HG02678 (cell line): Measurements from ENCODE around the gene IQGAP2.

Experiments used
- ATAC-seq: cut with Tn5 transposase; IDR thresholded peaks from one replicate; pipeline ENCODE4 v1.9.1; 2021; ENCODE audit warnings: mild to moderate bottlenecking, moderate library complexity; ENCODE audit not compliant: unreplicated experiment

IQGAP2 gene

DNA sequence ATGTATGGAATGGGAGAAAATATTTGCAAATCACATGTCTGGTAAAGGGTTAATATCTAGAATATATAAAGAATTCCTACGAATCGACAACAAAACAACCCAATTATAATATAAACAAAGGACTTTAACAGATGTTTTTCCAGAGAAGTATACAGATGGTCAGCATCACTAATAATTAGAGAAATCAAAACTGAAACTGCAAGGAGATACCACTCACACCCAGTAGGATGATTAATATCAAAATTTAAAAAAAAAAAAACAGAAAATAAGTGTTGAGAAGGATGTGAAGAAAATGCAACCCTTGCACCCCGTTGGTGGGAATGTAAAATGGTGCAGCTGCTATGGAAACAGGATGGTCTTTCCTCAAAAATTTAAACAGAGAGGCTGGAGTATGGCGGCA lies 278.2 kb downstream of the IQGAP2 start:
- ATAC-seq, result no peak

DNA sequence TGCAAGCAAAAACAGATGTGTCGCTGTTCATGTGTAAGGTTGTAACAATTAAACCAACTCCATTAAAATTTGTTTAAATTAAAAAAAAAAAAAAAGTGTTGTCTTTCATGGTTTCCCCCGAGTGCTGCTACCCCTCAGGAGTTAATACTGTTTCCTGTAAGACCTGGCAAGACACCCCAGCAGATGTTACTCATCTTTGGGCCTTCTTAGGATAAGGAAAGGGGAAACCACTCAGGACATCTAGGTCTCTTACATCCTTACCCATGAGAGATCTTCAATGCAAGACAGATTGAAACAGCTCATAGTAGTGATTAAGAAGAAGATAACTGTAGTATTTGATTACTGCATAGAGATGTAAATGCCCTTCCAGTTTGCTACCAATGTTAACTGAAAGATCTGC lies 279.3 kb downstream of the IQGAP2 start:
- ATAC-seq, result no peak

DNA sequence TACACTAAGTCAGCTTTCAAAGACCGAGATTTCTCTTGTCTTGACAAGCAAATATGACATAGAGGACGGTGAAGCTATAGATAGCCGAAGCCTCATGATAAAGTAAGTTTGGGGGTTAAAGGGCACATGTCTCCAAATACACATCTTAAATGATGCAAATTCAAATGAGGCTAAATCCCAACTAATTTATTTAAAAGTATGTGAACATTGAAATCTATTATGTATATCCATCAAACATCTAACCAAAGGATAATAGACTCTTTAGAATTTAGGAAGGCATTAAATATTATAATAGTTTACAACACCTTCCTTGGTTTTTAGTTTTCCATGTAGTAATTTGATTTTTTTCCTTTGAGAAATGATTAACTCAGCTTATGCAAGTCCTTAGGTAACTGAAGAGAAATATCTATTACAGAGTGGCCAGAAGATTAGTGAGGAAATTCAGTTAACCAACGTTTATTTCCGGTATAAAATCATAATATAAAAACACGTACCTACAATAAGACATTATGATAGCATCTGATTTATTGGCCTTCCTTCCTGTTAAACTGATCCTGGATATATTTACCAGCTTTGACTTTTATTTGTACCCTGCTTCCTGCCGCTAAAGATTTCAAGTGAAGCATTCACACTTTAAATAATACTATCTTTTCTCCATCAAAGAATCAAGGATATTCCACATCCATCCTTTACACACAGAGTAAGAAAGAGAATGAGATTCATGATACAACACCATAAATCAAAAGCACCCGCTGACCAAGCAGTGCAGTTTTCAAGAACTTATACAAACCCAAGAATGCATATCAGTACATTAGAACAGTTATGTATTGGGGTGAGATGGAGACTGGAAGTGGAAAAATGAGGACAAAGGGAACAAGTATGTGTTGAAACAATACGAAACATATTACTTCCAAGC lies 281.0 kb downstream of the IQGAP2 start:
- ATAC-seq, result no peak

DNA sequence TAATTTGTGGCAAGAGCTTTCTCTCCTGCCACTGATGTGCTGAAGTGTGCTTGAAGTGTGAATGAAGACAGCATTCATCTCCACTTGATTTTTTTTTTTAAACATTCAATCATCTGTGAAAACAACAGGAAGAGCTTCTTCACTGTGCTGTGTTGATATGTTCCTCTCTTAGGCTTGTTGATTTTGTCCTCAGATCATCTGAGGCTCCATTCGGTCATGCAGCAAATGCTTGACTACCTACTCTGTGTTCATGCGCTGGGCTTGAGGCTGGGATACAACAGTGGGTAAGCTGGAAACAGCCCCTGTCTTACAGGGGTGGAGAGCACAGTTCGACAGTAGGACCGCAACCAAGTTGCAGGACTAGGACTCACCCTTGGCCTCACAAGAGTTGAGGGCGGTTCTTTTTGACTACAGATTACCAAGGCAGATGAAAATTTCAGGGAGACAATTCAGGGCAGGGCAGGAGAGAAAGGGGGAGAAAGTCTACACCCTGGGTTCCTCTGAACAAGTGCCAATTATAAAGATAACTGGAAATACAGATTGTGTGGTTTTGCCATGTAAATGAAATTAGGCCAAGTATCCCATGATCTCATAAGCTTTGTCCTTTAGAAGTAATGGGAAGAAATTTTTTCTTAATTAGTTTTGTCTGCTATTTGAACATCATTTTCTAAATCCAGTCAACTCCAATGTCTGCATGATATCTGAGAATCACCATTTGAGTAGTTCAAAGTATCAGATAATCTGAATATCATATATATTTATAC lies 281.9 kb downstream of the IQGAP2 start:
- no peak for ATAC-seq

DNA sequence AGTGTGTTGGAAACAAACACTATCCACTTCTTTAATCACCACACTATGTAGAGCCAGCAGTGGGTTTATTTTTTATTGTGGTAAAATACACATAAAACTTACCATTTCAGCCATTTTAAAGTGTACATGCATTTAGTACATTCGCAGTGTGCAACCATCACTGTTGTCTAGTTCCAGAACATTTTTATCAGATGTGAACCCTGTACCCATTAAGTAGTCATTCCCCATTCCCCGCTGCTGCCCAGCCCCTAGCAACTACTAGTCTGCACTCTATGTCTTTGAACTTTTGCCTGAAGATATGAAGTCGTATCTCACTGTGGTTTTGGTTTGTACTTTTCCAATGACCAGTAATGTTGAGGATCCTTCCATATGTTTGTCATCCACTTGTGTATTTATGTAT lies 282.6 kb downstream of the IQGAP2 start:
- ATAC-seq, result no peak

DNA sequence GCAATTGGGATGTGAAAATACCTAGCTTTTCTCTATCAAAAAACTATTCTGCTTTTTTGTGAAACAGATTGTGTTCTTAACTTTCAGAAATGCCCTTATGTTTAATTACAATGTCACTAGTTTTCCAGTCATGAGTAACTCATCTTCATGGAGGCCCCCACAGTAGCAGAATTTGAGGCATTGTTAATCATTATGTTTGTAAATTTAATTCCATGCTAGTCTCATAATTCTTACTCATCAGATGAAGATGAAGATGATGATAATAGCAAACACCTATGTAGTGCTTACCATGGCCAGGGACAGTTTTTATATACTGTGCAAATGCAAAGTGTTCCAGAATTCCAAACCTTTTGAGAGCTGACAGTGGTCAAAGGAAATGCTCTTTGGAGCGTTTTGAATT lies 285.1 kb downstream of the IQGAP2 start:
- ATAC-seq, result no peak

DNA sequence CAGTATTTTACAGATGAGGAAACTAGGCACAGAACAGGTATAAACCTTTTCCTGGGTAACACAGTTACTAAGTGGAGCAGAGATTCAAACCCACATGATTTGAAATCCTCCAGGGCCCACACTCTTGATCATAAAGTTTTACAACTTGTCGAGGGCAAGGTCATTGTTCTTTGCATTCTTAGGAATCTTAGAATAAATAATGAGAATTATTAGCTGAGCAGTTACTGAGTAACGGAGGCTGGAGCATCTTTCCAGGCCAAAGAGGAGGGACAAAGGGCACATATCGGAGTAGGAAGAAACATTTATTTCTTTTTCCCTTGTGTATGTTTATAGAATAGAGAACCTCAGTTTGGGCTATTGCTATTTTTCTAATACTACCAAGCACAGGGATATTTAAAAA lies 285.8 kb downstream of the IQGAP2 start:
- ATAC-seq, result no peak

DNA sequence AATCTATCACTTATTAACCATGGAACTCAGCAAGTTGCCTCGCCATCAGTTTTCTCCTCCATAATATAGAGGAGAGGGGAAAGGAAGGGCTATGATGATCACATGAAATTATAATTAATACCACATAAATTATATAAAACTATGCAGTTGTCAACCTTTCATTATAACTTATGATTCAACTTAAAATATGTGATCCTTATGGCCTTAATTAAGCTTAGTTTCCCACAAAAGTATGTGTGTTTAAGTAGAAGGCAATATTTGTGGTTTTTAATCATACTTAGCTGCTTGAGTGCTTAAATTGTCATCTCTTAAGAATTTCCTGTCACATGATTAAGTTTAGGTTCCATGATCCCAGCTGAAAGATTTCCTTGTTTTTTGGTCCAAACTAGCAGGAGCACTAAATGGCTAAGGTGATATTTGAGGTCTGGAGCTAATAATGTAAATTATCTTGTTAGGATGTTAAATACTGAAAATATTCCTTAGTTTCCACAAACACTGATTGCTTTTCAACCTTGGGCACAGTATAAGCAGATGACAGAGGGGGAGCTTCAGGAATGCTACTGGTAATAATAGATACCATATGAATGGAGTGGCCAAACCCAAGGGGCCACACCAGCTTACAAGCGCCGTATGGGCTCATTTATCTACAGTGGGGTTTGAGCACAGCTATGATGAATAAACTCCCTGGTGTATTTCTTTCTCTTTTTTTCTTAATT lies 286.4 kb downstream of the IQGAP2 start:
- no peak for ATAC-seq

DNA sequence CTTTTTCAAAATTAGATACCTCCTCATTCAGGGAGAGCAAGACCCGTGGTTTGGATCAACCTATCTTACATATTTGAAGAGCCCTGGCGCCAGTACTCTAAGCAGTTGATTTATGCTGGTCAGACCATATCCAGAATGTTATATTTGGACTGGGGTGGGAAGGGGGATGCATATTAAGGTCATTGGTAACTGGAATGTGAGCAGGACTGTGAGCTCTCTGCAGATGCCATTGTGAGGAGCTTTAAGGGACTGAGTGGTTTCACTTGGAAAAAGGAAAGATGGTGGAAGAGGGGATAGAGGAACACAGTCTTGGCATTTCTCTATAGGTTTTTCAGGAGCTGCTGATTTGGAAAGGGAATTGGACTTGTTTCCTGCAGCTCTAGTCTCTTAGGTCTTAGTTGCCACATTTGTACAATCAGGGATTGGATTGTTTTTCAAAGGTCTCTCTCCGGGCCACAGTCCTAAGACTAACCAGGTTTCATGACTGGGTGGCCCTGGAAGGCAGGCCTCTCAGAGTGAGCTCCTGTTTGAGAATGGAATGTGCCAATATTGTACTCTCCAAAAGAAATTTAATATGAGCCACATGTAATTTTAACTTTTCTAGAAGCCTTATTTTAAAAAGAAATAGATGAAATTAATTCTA lies 287.1 kb downstream of the IQGAP2 start:
- no peak for ATAC-seq

DNA sequence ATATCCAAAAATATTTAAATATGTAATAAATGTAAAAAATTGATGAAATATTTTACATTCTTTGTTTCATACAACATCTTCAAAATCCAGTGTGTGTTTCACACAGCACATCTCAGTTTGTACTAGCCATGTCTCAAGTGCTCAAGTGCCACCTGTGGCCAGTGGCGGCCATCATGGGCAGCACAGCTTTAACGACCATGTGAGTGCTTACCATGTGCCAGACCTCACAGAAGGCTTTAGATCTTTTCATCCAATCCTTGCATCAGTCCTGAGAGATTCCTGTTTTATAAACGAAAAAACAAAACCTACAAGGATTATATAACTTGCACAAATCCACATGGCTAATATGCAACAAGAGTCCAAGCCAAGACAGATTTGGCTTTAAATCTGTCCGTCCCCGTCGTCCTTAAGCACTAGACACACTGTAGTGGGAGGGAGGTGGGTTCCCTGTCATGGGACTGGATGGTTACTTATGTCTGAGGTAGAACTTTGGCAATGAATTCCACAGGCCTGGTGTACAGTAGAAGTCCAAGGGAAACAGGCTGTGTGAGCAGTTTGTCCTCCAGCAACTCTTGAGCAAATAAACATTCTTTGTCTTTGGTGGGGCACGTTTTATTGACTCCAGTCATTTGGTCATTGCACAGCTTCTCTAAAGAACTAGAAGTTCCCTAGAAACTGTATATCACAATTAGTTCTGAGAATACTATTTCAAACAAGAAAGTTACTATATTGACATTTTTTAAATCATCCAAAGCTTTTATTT lies 287.8 kb downstream of the IQGAP2 start:
- ATAC-seq, result no peak

DNA sequence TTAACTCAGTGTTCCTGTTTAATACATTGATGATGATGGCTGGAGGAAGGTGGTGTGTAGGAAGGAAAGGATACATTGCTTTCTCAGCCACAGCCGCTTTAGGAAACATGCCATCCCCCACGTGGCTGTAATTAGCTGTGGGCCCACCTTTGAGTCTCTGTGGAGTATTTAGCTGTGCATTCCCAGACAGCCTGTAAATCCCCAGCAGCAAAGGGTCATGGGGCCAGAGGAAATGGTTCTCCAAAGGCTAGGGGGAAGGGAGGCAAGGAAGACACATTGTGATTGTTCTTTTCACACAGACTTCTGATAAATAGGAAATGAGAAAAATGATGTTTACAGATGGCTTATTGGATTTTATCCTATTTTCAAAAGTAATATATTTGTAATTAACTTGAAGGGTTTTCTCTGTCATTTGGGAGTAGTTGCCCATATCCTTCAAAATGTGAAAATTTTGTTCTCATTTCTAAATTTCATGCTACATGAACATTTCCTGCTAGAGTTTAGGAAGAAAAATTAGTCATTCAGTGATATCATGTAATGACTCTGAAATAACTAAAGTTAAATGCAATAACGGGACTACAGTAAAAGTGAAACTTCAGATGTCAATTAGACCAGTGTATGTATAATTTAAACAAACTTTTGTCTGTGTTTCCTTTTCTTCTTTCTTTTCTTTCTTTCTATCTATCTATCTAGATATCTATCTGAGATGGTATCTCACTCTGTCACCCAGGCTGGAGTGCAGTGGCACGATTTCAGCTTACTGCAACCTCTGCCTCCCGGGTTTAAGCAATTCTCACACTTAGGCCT lies 288.6 kb downstream of the IQGAP2 start:
- no peak for ATAC-seq

DNA sequence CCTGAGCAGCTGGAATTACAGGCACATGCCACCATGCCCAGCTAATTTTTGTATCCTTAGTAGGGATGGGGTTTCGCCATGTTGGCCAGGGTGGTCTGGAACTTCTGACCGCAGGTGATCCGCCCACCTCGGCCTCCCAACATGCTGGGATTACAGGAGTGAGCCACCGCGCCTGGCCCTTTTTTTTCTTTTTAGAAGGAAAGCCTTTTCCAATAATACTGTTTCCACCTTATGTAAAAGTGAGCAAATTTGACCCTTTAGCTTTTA lies 289.1 kb downstream of the IQGAP2 start:
- no peak for ATAC-seq

DNA sequence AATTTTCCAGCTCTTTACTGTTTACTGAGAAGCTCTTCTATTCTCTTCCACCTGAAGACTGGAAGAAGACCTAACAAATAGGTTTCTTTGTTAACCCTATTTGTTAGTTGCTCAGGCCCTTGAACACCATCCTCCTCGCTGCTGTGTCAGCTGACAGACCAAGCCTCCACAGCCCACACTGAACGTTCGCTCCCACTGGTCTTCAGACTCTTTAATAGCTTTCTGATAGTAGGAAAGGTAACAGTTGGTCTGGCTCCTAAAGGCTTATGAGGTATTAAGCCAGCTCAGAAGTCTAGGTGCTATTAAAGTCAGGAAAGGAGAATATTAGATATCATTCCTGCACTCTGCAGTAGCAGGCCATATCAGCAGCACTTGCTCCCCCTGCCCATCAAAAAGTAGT lies 289.6 kb downstream of the IQGAP2 start:
- no peak for ATAC-seq

DNA sequence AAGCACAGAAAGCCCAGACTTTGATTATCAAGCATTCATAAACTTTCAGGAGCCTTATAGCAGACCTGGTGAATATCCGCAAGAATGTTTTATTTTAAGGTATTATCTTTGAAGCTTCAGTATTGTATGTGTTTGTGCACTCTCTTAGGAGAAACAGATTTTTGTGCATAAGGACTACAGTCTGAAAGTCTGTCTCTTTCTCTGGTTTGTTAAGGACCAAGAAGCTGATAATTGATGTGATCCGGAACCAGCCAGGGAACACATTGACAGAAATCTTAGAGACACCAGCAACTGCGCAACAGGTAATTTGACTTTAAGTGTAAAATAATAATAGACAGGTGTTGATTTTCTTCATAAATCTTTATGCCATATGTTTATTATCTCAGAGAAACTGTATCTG lies 290.1 kb downstream of the IQGAP2 start:
- ATAC-seq, result no peak

DNA sequence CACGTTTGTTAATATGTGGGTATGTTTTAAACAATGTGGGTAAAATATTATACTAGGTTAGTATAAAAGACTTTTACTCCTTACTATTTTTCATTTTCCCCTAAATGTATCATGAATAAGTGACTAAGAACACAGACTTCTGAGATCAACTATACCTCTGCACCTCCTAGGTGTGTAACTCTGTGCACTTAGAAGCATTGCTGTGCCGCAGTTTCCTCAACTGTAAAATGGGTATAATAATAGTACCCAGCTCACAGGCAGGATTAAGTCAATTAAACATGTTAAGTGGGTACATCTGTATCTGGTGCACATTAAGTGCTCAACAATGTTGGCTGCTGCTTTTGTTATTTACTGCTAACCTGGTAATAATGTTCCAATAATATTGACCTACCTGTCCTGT lies 291.2 kb downstream of the IQGAP2 start:
- ATAC-seq, result no peak

DNA sequence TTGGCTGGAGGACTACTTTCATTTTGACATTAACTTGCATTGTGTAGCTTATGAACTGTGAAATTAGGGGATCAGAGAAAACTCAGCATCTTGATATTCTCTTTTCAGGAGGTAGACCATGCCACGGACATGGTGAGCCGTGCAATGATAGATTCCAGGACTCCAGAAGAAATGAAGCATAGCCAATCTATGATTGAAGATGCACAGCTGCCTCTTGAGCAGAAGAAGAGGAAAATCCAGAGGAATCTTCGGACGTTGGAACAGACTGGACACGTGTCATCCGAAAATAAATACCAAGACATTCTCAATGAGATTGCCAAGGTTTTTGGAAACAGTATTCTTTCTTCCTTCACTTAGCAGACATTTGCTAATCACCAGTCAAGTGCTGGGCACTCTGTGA lies 292.3 kb downstream of the IQGAP2 start:
- ATAC-seq, result no peak

DNA sequence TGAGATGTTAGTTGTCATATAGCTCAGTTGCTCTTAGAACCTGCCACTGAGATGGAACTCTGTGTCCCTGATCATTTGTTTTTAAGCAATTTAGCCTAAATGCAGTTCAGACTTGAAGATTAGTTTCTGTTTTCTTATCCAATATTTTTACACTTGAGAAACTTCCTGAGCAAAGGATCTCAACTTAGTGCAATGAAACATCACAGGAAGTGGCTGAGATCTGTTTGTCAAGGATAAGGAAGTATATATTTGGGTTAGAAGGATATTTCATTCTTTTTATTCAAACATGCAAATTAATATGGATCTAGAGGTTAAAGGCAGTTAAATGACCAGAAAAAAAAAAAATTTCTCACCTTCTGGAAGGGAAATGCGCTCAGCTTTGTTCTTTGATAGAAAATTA lies 293.2 kb downstream of the IQGAP2 start:
- no peak for ATAC-seq

DNA sequence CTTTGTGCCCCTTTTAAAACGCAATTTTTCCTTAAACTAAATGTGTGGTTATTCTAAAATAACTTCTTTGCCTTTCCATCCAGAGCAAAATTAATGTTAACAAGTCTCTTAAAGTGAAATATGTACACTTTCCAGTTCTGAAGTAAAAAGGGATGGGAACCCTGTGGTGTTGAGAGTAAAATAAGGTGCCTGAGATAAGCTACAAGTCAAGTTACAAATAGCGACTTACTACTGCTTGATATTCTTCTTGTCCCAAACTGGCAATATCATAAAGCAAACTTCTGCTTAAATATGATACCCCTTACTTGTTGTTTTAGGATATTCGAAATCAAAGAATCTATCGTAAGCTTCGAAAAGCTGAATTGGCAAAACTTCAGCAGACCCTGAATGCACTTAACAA lies 294.6 kb downstream of the IQGAP2 start:
- no peak for ATAC-seq

DNA sequence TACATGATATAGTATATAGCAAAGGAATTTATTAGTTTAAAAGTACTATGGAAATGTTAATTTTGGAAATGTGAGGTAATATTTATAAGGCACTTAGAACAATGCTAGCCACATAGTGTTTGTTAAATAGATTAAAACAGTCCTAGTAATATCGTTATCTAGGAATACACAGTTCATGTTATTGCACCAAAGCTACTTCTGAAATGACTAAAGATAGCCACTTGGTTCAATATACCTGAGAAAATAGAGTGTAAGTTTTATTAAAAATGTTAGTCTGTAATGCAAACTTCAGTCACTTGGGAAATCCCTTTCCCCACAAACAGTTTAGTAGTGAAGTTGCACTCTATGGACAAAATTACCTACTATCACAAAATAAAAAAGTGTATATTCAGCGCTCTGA lies 297.5 kb downstream of the IQGAP2 start:
- no peak for ATAC-seq

DNA sequence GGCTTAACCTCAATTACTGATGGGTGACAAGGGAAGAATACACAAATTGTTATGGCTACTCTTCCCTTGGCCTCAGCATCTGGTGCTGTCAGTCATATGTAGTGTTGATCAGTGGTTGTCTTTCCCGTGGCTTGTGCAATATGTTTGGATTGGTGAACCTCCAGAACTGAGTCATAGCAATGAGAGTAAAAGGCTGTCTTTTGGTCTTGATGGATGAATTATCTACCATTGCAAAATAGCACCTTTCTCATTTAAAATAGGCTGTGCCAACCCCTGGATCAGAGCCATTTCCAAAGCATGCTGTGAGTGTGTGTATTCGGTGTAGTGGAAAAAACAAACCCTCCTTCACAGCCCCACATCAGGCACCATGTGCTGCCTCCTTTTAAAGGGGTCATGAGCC lies 298.2 kb downstream of the IQGAP2 start:
- no peak for ATAC-seq
